Measurements from ENCODE around the gene ATP8A2. TPM values are rescaled to one million over a fixed set of nuclear protein-coding genes. Genes with fewer than 3 reads are reported as not detected.
A peak's percentile ranks its signal among the peaks of the same experiment; 100 is the strongest.

Gene ATP8A2
- total RNA-seq, 1 donor from 2014 or later, result 0.16 TPM

GRCh38 chr13:25371158-25371874, 458 bp upstream of the ATP8A2 start:
- H3K4me3 Mint-ChIP-seq (ENCODE audit: low read depth), result peak overlapping the region; percentile 36
- no peaks in the 10 kb centered on the region for H3K36me3 Mint-ChIP-seq (ENCODE audit: low read depth)
- no peaks in the 10 kb centered on the region for H3K9me3 Mint-ChIP-seq
- no peak overlapping the region for H3K27ac Mint-ChIP-seq
- intact Hi-C loops (cut with micrococcal nuclease), result no loop called here
- H3K4me1 Mint-ChIP-seq (ENCODE audit: low read depth), result peaks cover 2% of the 10 kb centered on the region
- peaks cover 74% of the 10 kb centered on the region for H3K27me3 Mint-ChIP-seq (ENCODE audit: low read depth)
- DNase-seq (ENCODE audit: low spot score), result no peak

GRCh38 chr13:25372284-25373081, 709 bp downstream of the ATP8A2 start:
- H3K36me3 Mint-ChIP-seq (ENCODE audit: low read depth), result no peaks in the 10 kb centered on the region
- DNase-seq (ENCODE audit: low spot score), result no peak
- no peaks in the 10 kb centered on the region for H3K9me3 Mint-ChIP-seq
- H3K4me3 Mint-ChIP-seq (ENCODE audit: low read depth), result peak overlapping the region; percentile 42
- H3K27me3 Mint-ChIP-seq (ENCODE audit: low read depth), result peaks cover 70% of the 10 kb centered on the region
- H3K4me1 Mint-ChIP-seq (ENCODE audit: low read depth), result peaks cover 2% of the 10 kb centered on the region
- intact Hi-C loops (cut with micrococcal nuclease), result no loop called here
- no peak overlapping the region for H3K27ac Mint-ChIP-seq

GRCh38 chr13:25375727-25376358, 4.1 kb downstream of the ATP8A2 start:
- peaks cover 57% of the 10 kb centered on the region for H3K27me3 Mint-ChIP-seq (ENCODE audit: low read depth)
- H3K4me3 Mint-ChIP-seq (ENCODE audit: low read depth), result no peak overlapping the region
- H3K4me1 Mint-ChIP-seq (ENCODE audit: low read depth), result peaks cover 2% of the 10 kb centered on the region
- H3K9me3 Mint-ChIP-seq, result no peaks in the 10 kb centered on the region
- DNase-seq (ENCODE audit: low spot score), result no peak
- no peaks in the 10 kb centered on the region for H3K36me3 Mint-ChIP-seq (ENCODE audit: low read depth)
- no peak overlapping the region for H3K27ac Mint-ChIP-seq
- intact Hi-C loops (cut with micrococcal nuclease), result loop anchor here (1.0 kb wide), 1 partner anchor 143 kb away; no protein-coding TSS in a partner anchor

- Mint-ChIP-seq H3K9me3 (no peaks in the 10 kb centered on the region), H3K4me3 (ENCODE audit: low read depth) (no peak overlapping the region), H3K4me1 (ENCODE audit: low read depth) (peaks cover 2% of the 10 kb centered on the region), H3K27ac (no peak overlapping the region), H3K36me3 (ENCODE audit: low read depth) (no peaks in the 10 kb centered on the region), H3K27me3 (ENCODE audit: low read depth) (peaks cover 59% of the 10 kb centered on the region)
- no peak for DNase-seq (ENCODE audit: low spot score)
- intact Hi-C loops (cut with micrococcal nuclease), result no loop called here
Observed at GRCh38 chr13:25377244-25377962, 5.6 kb downstream of the ATP8A2 start.

- no peak for DNase-seq (ENCODE audit: low spot score)
- H3K36me3 Mint-ChIP-seq (ENCODE audit: low read depth), result no peaks in the 10 kb centered on the region
- no peaks in the 10 kb centered on the region for H3K4me1 Mint-ChIP-seq (ENCODE audit: low read depth)
- no peak overlapping the region for H3K27ac Mint-ChIP-seq
- no peaks in the 10 kb centered on the region for H3K9me3 Mint-ChIP-seq
- H3K4me3 Mint-ChIP-seq (ENCODE audit: low read depth), result no peak overlapping the region
- intact Hi-C loops (cut with micrococcal nuclease), result no loop called here
- peaks cover 50% of the 10 kb centered on the region for H3K27me3 Mint-ChIP-seq (ENCODE audit: low read depth)
Observed at GRCh38 chr13:25378528-25378927, 6.8 kb downstream of the ATP8A2 start.

GRCh38 chr13:25379011-25379410, 7.2 kb downstream of the ATP8A2 start:
- Mint-ChIP-seq H3K4me1 (ENCODE audit: low read depth) (no peaks in the 10 kb centered on the region), H3K27ac (no peak overlapping the region), H3K36me3 (ENCODE audit: low read depth) (no peaks in the 10 kb centered on the region), H3K9me3 (no peaks in the 10 kb centered on the region), H3K27me3 (ENCODE audit: low read depth) (peaks cover 49% of the 10 kb centered on the region), H3K4me3 (ENCODE audit: low read depth) (no peak overlapping the region)
- DNase-seq (ENCODE audit: low spot score), result no peak
- intact Hi-C loops (cut with micrococcal nuclease), result no loop called here

GRCh38 chr13:25380082-25380481, 8.3 kb downstream of the ATP8A2 start:
- intact Hi-C loops (cut with micrococcal nuclease), result no loop called here
- peaks cover 47% of the 10 kb centered on the region for H3K27me3 Mint-ChIP-seq (ENCODE audit: low read depth)
- no peaks in the 10 kb centered on the region for H3K9me3 Mint-ChIP-seq
- H3K4me3 Mint-ChIP-seq (ENCODE audit: low read depth), result no peak overlapping the region
- H3K4me1 Mint-ChIP-seq (ENCODE audit: low read depth), result no peaks in the 10 kb centered on the region
- no peak for DNase-seq (ENCODE audit: low spot score)
- H3K36me3 Mint-ChIP-seq (ENCODE audit: low read depth), result no peaks in the 10 kb centered on the region
- no peak overlapping the region for H3K27ac Mint-ChIP-seq

GRCh38 chr13:25380741-25381324, 9.1 kb downstream of the ATP8A2 start:
- intact Hi-C loops (cut with micrococcal nuclease), result no loop called here
- Mint-ChIP-seq H3K27me3 (ENCODE audit: low read depth) (peaks cover 43% of the 10 kb centered on the region), H3K36me3 (ENCODE audit: low read depth) (no peaks in the 10 kb centered on the region), H3K4me1 (ENCODE audit: low read depth) (no peaks in the 10 kb centered on the region), H3K4me3 (ENCODE audit: low read depth) (no peak overlapping the region), H3K9me3 (no peaks in the 10 kb centered on the region), H3K27ac (no peak overlapping the region)
- DNase-seq (ENCODE audit: low spot score), result no peak

GRCh38 chr13:25384758-25385410, 13.1 kb downstream of the ATP8A2 start:
- H3K36me3 Mint-ChIP-seq (ENCODE audit: low read depth), result no peaks in the 10 kb centered on the region
- intact Hi-C loops (cut with micrococcal nuclease), result no loop called here
- no peak overlapping the region for H3K4me3 Mint-ChIP-seq (ENCODE audit: low read depth)
- H3K4me1 Mint-ChIP-seq (ENCODE audit: low read depth), result no peaks in the 10 kb centered on the region
- H3K27ac Mint-ChIP-seq, result no peak overlapping the region
- no peak for DNase-seq (ENCODE audit: low spot score)
- H3K9me3 Mint-ChIP-seq, result no peaks in the 10 kb centered on the region
- peaks cover 34% of the 10 kb centered on the region for H3K27me3 Mint-ChIP-seq (ENCODE audit: low read depth)

- H3K4me1 Mint-ChIP-seq (ENCODE audit: low read depth), result no peaks in the 10 kb centered on the region
- H3K27ac Mint-ChIP-seq, result no peak overlapping the region
- DNase-seq (ENCODE audit: low spot score), result no peak
- no peak overlapping the region for H3K4me3 Mint-ChIP-seq (ENCODE audit: low read depth)
- H3K27me3 Mint-ChIP-seq (ENCODE audit: low read depth), result peaks cover 12% of the 10 kb centered on the region
- no peaks in the 10 kb centered on the region for H3K9me3 Mint-ChIP-seq
- intact Hi-C loops (cut with micrococcal nuclease), result no loop called here
- no peaks in the 10 kb centered on the region for H3K36me3 Mint-ChIP-seq (ENCODE audit: low read depth)
Observed at GRCh38 chr13:25391932-25392331, 20.2 kb downstream of the ATP8A2 start.

GRCh38 chr13:25394402-25395060, 22.8 kb downstream of the ATP8A2 start:
- intact Hi-C loops (cut with micrococcal nuclease), result no loop called here
- Mint-ChIP-seq H3K4me3 (ENCODE audit: low read depth) (no peak overlapping the region), H3K4me1 (ENCODE audit: low read depth) (no peaks in the 10 kb centered on the region), H3K27me3 (ENCODE audit: low read depth) (peaks cover 9% of the 10 kb centered on the region), H3K9me3 (no peaks in the 10 kb centered on the region), H3K27ac (no peak overlapping the region), H3K36me3 (ENCODE audit: low read depth) (no peaks in the 10 kb centered on the region)
- no peak for DNase-seq (ENCODE audit: low spot score)
